SK-N-SH (cell line): ENCODE results near the gene HOXC6. TPM values are rescaled to one million over a fixed set of nuclear protein-coding genes. Genes with fewer than 3 reads are reported as not detected.

ENCODE experiments used
- CTCF ChIA-PET: fragments of 300-600, 350-600 bp; formaldehyde crosslinking; extraction: SDS; loops from one replicate; lab custom pipeline; 2021; lab: Yijun Ruan, JAX
- POLR2A ChIA-PET: fragments of 350-600 bp; sonication (Branson Sonifier 250); formaldehyde crosslinking; extraction: SDS; loops from one replicate; lab custom pipeline; 2020; ENCODE audit warnings: antibody characterized with exemption, inconsistent platforms; lab: Yijun Ruan, JAX
- DNase-seq: peaks from one replicate; pipeline ENCODE4 v3.0.0; 2012
- H2AFZ ChIP-seq: fragments of 200-600 bp; sonication (generic); 2 replicates; pipeline ENCODE4 v1.8.1; 2016; ENCODE audit warnings: antibody characterized with exemption, mild to moderate bottlenecking, low read depth
- H3F3A ChIP-seq: fragments of 200-600 bp; sonication (generic); replicated peaks from 2 replicates; pipeline ENCODE3; 2016; ENCODE audit warnings: antibody characterized with exemption, mild to moderate bottlenecking; ENCODE audit not compliant: insufficient read depth
- H3K27ac ChIP-seq, 2 experiments: fragments of 200-500 bp in 1 of 2; fragments of 200-600 bp in 1 of 2; sonication (Bioruptor generic) in 1 of 2; sonication (generic), shearing (Covaris generic) in 1 of 2; 2 replicates each; pipeline versions ENCODE4 v1.5.1 to v1.6.1; 2014 to 2016; ENCODE audit warnings: low read depth in 2 of 2, inconsistent platforms in 1 of 2, low read length in 1 of 2, mild to moderate bottlenecking in 1 of 2, mixed read lengths in 1 of 2
- H3K27me3 ChIP-seq: fragments of 200-600 bp; sonication (generic), shearing (Covaris generic); 2 replicates; pipeline ENCODE4 v1.6.1; 2016; ENCODE audit warnings: mixed run types; ENCODE audit not compliant: insufficient read depth
- H3K36me3 ChIP-seq, 2 experiments: fragments of 200-500 bp in 1 of 2; fragments of 200-600 bp in 1 of 2; sonication (Bioruptor generic) in 1 of 2; sonication (generic) in 1 of 2; replicated peaks in 1 of 2; 2 replicates each; pipeline versions ENCODE3 to v1.5.1; 2014 to 2016; ENCODE audit warnings: low read length in 1 of 2, mild to moderate bottlenecking in 1 of 2; ENCODE audit not compliant: insufficient read depth in 2 of 2, control insufficient read depth in 1 of 2
- H3K4me1 ChIP-seq, 2 experiments: fragments of 200-500 bp in 1 of 2; fragments of 200-600 bp in 1 of 2; sonication (Bioruptor generic) in 1 of 2; sonication (generic), shearing (Covaris generic) in 1 of 2; 2 replicates each; pipeline versions ENCODE4 v1.5.1 to v1.6.1; 2014 to 2016; ENCODE audit warnings: low read depth in 1 of 2, low read length in 1 of 2, mixed run types in 1 of 2; ENCODE audit not compliant: insufficient read depth in 2 of 2, control insufficient read depth in 1 of 2
- H3K4me2 ChIP-seq: fragments of 200-600 bp; sonication (generic), shearing (Covaris generic); 2 replicates; pipeline ENCODE4 v1.6.1; 2017; ENCODE audit warnings: mixed run types
- H3K4me3 ChIP-seq, 2 experiments: fragments of 200-500 bp in 1 of 2; fragments of 200-600 bp in 1 of 2; sonication (Bioruptor generic) in 1 of 2; sonication (generic), shearing (Covaris generic) in 1 of 2; 2 replicates each; pipeline versions ENCODE4 v1.5.1 to v1.8.1; 2014 to 2016; ENCODE audit warnings: low read depth in 2 of 2, inconsistent platforms in 1 of 2, low read length in 1 of 2, mild to moderate bottlenecking in 1 of 2, mixed read lengths in 1 of 2, moderate library complexity in 1 of 2
- H3K79me2 ChIP-seq: fragments of 200-600 bp; sonication (generic); 2 replicates; pipeline ENCODE4 v1.8.1; 2017; ENCODE audit warnings: mild to moderate bottlenecking; ENCODE audit not compliant: insufficient read depth
- H3K9ac ChIP-seq: fragments of 200-600 bp; sonication (generic); 2 replicates; pipeline ENCODE4 v1.6.1; 2017; ENCODE audit warnings: mixed run types
- H3K9me2 ChIP-seq: fragments of 200-600 bp; sonication (generic); 2 replicates; pipeline ENCODE4 v1.6.1; 2017; ENCODE audit warnings: mixed run types
- H3K9me3 ChIP-seq: fragments of 200-600 bp; sonication (generic); 2 replicates; pipeline ENCODE4 v1.6.1; 2017; ENCODE audit warnings: mixed run types, mild to moderate bottlenecking, moderate library complexity
- H4K20me1 ChIP-seq: fragments of 200-600 bp; sonication (generic); 2 replicates; pipeline ENCODE4 v1.6.1; 2017; ENCODE audit warnings: mild to moderate bottlenecking, mixed run types; ENCODE audit not compliant: insufficient read depth
- EZH2phosphoT487 ChIP-seq: fragments of 200-600 bp; sonication (generic); IDR thresholded peaks from 2 replicates; pipeline ENCODE4 v1.6.1; 2017; ENCODE audit warnings: low read depth, mixed run types, mild to moderate bottlenecking, antibody characterized with exemption, moderate library complexity, borderline replicate concordance
- FOXJ3 ChIP-seq: sonication (generic); formaldehyde crosslinking; IDR thresholded peaks from 2 replicates; pipeline ENCODE4 v1.5.1; 2020; ENCODE audit warnings: mild to moderate bottlenecking, missing genetic modification reagents
- FOXM1 ChIP-seq: IDR thresholded peaks from 2 replicates; pipeline ENCODE4 v1.4.0; 2012; ENCODE audit warnings: low read depth, mild to moderate bottlenecking
- JUND ChIP-seq: IDR thresholded peaks from 2 replicates; pipeline ENCODE4 v1.4.0; 2012
- MEF2A ChIP-seq: IDR thresholded peaks from 2 replicates; pipeline ENCODE4 v1.4.0; 2012; ENCODE audit warnings: low read depth, borderline replicate concordance
- MXI1 ChIP-seq: IDR thresholded peaks from 2 replicates; pipeline ENCODE4 v1.6.1; 2012; ENCODE audit warnings: mild to moderate bottlenecking, low read depth, low read length, improper control_type of control experiment
- RAD21 ChIP-seq: IDR thresholded peaks from 2 replicates; pipeline ENCODE4 v1.6.1; 2012; ENCODE audit warnings: mild to moderate bottlenecking, low read length
- RCOR1 ChIP-seq: fragments of 150-350 bp; IDR thresholded peaks from 2 replicates; pipeline ENCODE4 v1.6.1; 2017; ENCODE audit warnings: antibody characterized with exemption, low read length
- SMC3 ChIP-seq: IDR thresholded peaks from 2 replicates; pipeline ENCODE4 v1.6.1; 2012; ENCODE audit warnings: low read depth, low read length, improper control_type of control experiment
- TCF12 ChIP-seq: IDR thresholded peaks from 2 replicates; pipeline ENCODE4 v1.4.0; 2012
- WGBS: methylation state at CpG from one replicate; pipeline ENCODE4 v1.1.6; 2017; ENCODE audit warnings: low lambda C conversion rate; 5-methylcytosine and 5-hydroxymethylcytosine counted together
- polyA plus RNA-seq, 3 experiments: library from polyadenylated mRNA; depleted of rRNA; stranded (reverse); fragments of >200 nt; gene quantifications; 2 replicates each; pipeline ENCODE4 v1.2.3, GENCODE V29; 2012
- TF ChIP-seq, protein P1 (sequence below): IDR thresholded peaks from 2 replicates; pipeline ENCODE4; 2012
- TF ChIP-seq, protein P2 (sequence below): IDR thresholded peaks from 2 replicates; pipeline ENCODE4 v1.6.1; 2012; ENCODE audit warnings: mild to moderate bottlenecking, low read depth, low read length, moderate library complexity
- TF ChIP-seq, protein P3 (sequence below): fragments of 200-600 bp; sonication (generic); IDR thresholded peaks from 2 replicates; pipeline ENCODE4 v1.6.1; 2017; ENCODE audit warnings: antibody characterized with exemption, mild to moderate bottlenecking, moderate library complexity

HOXC6 gene
- polyA plus RNA-seq, 1 of the 3 experiments (the other 2 are of a cell fraction), result 9.1 TPM

DNA sequence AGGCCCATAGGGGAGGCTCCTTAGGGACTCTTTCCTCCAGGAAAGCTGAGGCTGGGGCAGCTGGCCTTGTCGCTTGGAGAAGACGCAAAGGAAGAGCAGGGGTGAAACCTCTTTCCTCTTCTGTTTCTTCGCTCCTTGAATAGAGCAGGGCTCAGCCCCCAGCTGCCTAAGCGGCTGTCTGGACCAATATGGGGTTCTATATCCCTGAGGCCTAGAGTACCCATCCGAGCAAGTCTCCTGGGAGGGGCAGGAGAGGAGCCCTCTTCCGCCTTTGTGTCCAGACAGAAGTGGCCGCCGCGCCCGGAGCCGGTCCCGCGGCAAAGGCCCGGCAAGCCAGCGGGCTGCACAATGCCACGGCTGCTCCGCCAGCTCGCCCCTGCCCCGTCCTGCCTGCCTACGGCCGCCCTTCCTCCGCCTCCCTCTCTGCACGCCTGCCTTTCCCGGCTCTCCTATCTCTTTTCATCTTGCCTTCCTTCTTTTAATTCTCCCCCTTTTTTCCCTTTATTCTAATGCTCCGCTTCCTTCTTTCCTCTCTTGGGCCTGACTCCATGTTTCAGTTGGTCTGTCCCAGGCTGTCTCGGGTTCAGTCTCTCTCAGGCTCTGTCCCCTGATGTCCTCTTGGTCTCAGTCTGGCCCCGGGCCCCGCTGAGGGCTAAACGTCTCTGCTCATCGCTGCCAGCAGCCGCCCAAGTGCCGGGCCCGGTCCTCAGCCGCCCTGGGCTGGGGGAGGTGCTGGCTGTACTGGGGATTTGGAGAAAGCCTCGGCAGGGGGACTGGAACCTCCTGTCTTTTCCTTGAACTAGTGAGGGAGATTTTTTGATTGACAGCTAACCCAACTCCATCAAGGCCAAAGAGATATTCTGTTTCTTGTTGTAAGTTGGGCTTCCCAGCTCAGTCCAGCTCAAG lies 30.8 kb upstream of the HOXC6 start:
- ChIA-PET CTCF (interaction anchor here (0.6 to 24.5 kb wide), 11 partner anchors 8 to 371 kb away, joined by 3 to 568 read pairs (median 4); partner anchors contain the start of genes HOXC10, HOXC8 and SMUG1), POLR2A (no interaction called here)
- Histone ChIP-seq H3K4me3 (no peak overlapping the region), H3K36me3 (no peaks in the 10 kb centered on the region), H4K20me1 (no peaks in the 10 kb centered on the region), H3K27ac (no peak overlapping the region), H3K4me2 (no peak overlapping the region), H3K4me1 (peaks cover 0 to 16% of the 10 kb centered on the region in 2 experiments; a peak in 2 of 4 replicates), H3K27me3 (peaks cover 50% of the 10 kb centered on the region), H3K79me2 (no peaks in the 10 kb centered on the region), H3K9me3 (no peaks in the 10 kb centered on the region), H2AFZ (no peak overlapping the region), H3K9ac (no peak overlapping the region), H3K9me2 (no peaks in the 10 kb centered on the region), H3F3A (no peaks in the 10 kb centered on the region)
- no peak for DNase-seq
- WGBS, result 76% methylated on average over 20 of the region's 35 CpGs
- no peak for TF ChIP-seq RCOR1
- TF ChIP-seq MEF2A, result no peak
- TF ChIP-seq FOXM1, result no peak
- TF ChIP-seq JUND, result no peak
- TF ChIP-seq, protein P1, sequence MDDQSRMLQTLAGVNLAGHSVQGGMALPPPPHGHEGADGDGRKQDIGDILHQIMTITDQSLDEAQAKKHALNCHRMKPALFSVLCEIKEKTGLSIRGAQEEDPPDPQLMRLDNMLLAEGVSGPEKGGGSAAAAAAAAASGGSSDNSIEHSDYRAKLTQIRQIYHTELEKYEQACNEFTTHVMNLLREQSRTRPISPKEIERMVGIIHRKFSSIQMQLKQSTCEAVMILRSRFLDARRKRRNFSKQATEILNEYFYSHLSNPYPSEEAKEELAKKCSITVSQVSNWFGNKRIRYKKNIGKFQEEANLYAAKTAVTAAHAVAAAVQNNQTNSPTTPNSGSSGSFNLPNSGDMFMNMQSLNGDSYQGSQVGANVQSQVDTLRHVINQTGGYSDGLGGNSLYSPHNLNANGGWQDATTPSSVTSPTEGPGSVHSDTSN, result no peak
- TF ChIP-seq, protein P2, sequence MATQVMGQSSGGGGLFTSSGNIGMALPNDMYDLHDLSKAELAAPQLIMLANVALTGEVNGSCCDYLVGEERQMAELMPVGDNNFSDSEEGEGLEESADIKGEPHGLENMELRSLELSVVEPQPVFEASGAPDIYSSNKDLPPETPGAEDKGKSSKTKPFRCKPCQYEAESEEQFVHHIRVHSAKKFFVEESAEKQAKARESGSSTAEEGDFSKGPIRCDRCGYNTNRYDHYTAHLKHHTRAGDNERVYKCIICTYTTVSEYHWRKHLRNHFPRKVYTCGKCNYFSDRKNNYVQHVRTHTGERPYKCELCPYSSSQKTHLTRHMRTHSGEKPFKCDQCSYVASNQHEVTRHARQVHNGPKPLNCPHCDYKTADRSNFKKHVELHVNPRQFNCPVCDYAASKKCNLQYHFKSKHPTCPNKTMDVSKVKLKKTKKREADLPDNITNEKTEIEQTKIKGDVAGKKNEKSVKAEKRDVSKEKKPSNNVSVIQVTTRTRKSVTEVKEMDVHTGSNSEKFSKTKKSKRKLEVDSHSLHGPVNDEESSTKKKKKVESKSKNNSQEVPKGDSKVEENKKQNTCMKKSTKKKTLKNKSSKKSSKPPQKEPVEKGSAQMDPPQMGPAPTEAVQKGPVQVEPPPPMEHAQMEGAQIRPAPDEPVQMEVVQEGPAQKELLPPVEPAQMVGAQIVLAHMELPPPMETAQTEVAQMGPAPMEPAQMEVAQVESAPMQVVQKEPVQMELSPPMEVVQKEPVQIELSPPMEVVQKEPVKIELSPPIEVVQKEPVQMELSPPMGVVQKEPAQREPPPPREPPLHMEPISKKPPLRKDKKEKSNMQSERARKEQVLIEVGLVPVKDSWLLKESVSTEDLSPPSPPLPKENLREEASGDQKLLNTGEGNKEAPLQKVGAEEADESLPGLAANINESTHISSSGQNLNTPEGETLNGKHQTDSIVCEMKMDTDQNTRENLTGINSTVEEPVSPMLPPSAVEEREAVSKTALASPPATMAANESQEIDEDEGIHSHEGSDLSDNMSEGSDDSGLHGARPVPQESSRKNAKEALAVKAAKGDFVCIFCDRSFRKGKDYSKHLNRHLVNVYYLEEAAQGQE, result no peak

DNA sequence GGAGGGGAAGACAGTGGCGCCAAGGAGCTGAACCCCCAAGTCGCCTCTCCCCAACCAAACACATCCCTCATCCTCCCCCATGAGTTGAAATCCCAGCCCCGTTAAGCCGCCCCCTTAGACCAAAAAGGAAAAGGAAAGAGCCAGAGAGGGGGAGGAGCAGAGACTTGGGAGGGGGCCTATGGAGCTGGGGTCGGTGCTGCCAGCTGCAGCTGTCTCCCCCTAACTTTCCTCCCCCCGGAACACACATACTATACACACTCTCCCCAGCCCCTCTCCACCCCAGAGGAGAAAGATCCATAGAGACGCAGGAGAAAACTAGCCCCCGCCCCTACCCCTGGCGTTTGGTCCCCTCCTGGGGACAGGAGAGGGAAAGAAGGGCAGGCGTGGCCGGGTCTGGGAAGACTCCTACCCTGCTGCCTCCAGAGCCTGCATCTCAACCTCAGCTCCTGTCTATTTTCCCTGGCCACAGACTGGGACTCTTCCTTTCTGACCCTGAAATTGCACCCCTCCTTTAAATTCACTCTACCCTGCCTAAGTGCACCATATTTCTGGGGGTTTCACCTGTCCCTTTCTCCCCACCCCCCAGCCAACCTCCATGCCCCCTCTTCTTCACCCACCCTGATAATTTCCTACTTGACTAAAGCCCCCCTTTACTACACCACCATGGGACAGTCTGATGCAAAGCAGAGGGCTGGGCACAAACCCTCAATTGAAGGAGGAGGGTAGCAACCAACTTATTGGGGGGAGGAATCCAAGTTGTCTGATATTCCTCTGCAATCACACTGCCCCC lies 29.9 kb upstream of the HOXC6 start:
- peaks cover 0 to 16% of the 10 kb centered on the region in 2 experiments; a peak in 2 of 4 replicates for H3K4me1 ChIP-seq
- 74% methylated on average over 11 of the region's 11 CpGs for WGBS
- H3K4me3 ChIP-seq, result no peak overlapping the region
- no peaks in the 10 kb centered on the region for H3K9me2 ChIP-seq
- no peak overlapping the region for H3K9ac ChIP-seq
- H3K36me3 ChIP-seq, result no peaks in the 10 kb centered on the region
- no peaks in the 10 kb centered on the region for H3K79me2 ChIP-seq
- H4K20me1 ChIP-seq, result no peaks in the 10 kb centered on the region
- H3K9me3 ChIP-seq, result no peaks in the 10 kb centered on the region
- no peak overlapping the region for H2AFZ ChIP-seq
- ChIA-PET POLR2A (interaction anchor here (0.5 kb wide), 1 partner anchor 14 kb away, joined by 3 read pairs; no protein-coding TSS in a partner anchor), CTCF (interaction anchor here (0.6 to 24.5 kb wide), 14 partner anchors 7 to 370 kb away, joined by 3 to 568 read pairs (median 4); partner anchors contain the start of genes HOXC10, HOXC5, HOXC8 and SMUG1)
- H3K27ac ChIP-seq, result no peak overlapping the region
- peaks cover 42% of the 10 kb centered on the region for H3K27me3 ChIP-seq
- TF ChIP-seq, protein P3, sequence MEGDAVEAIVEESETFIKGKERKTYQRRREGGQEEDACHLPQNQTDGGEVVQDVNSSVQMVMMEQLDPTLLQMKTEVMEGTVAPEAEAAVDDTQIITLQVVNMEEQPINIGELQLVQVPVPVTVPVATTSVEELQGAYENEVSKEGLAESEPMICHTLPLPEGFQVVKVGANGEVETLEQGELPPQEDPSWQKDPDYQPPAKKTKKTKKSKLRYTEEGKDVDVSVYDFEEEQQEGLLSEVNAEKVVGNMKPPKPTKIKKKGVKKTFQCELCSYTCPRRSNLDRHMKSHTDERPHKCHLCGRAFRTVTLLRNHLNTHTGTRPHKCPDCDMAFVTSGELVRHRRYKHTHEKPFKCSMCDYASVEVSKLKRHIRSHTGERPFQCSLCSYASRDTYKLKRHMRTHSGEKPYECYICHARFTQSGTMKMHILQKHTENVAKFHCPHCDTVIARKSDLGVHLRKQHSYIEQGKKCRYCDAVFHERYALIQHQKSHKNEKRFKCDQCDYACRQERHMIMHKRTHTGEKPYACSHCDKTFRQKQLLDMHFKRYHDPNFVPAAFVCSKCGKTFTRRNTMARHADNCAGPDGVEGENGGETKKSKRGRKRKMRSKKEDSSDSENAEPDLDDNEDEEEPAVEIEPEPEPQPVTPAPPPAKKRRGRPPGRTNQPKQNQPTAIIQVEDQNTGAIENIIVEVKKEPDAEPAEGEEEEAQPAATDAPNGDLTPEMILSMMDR, result no peak
- TF ChIP-seq FOXJ3 (CRISPR knock-in tag) (no peak), EZH2phosphoT487 (no peak), JUND (no peak), MXI1 (no peak), RAD21 (no peak), TCF12 (no peak), SMC3 (no peak)
- no peaks in the 10 kb centered on the region for H3F3A ChIP-seq
- H3K4me2 ChIP-seq, result no peak overlapping the region
- DNase-seq, result no peak
